AG09319 (cell line): ENCODE results near the gene KRT7.

Source experiments
- DNase-seq: peaks from one replicate; pipeline ENCODE4 v3.0.0-alpha.2; 2010; ENCODE audit warnings: low read depth; ENCODE audit errors: extremely low read depth
- TF ChIP-seq, protein P1 (sequence below): IDR thresholded peaks from 2 replicates; pipeline ENCODE4 v1.5.1; 2011; ENCODE audit warnings: low read depth, mild to moderate bottlenecking, inconsistent platforms, low read length, moderate library complexity

The KRT7 gene

DNA sequence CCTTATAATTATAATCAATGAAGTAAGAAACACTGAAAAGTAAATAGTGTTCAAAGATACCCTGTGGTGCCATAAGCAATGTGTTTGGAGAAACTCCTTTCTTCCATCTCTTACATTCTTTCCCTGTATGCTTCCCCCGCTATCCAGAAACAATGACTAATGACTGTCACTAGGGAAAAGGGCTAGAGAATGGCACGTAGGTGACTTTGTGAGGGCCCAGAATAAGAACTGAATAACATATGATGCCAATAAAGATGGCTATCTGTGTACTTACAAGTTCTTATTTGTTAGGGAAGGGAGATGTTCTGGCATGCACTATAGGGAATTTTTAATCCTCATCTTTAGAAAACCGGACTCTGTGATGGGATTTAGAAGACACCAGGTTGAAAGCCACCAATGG is 4.7 kb upstream of the KRT7 start:
- no peak for DNase-seq
- TF ChIP-seq, protein P1, sequence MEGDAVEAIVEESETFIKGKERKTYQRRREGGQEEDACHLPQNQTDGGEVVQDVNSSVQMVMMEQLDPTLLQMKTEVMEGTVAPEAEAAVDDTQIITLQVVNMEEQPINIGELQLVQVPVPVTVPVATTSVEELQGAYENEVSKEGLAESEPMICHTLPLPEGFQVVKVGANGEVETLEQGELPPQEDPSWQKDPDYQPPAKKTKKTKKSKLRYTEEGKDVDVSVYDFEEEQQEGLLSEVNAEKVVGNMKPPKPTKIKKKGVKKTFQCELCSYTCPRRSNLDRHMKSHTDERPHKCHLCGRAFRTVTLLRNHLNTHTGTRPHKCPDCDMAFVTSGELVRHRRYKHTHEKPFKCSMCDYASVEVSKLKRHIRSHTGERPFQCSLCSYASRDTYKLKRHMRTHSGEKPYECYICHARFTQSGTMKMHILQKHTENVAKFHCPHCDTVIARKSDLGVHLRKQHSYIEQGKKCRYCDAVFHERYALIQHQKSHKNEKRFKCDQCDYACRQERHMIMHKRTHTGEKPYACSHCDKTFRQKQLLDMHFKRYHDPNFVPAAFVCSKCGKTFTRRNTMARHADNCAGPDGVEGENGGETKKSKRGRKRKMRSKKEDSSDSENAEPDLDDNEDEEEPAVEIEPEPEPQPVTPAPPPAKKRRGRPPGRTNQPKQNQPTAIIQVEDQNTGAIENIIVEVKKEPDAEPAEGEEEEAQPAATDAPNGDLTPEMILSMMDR: no peak

DNA sequence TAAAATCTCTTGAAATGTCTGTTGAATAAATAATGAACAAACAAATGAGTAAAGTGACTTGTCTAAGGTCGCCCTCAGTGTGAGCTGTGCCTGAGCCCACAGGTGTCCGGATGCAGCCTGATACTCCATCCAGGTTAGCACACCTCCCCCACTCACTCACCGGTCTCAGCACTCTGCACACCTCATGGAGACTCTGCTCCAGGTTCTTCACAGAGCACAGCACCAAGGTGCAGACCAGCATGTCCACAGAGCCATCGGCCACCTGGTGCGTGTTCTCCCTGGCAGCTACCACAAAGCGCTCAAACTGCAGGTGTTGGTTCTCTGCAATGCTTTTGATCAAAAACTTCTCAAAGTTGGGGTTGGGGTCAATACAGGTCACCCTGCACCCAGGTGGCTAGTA is 4.1 kb upstream of the KRT7 start:
- no peak for DNase-seq

DNA sequence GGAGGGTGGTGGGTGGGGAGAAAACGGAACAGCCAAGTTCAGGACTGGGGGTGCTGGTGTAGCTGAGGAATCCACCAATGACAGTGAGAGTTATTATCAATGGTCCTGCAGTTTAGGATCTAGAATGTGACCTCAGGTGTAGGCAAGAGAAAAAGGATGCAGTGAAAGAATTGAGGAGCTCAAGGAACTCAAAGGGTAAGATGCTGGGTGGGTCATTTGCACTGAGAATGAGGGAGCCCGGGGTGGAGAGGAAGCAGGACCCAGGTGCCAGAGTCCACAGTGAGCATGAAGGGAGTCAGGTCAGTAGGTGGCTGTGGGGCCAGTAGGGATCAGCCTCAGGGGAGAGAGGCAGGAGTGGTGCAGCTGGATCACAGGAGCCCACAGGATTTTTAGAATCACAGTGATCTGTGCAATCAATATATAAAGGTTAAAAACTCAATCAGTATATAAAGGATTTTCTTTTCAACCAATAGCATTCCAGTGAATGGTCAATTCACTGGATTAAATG is 3.2 kb upstream of the KRT7 start:
- no peak for DNase-seq
- TF ChIP-seq, protein P1: no peak

More for the DNA sequence above, 4.1 kb upstream of the KRT7 start:
- TF ChIP-seq, protein P1: no peak

DNA sequence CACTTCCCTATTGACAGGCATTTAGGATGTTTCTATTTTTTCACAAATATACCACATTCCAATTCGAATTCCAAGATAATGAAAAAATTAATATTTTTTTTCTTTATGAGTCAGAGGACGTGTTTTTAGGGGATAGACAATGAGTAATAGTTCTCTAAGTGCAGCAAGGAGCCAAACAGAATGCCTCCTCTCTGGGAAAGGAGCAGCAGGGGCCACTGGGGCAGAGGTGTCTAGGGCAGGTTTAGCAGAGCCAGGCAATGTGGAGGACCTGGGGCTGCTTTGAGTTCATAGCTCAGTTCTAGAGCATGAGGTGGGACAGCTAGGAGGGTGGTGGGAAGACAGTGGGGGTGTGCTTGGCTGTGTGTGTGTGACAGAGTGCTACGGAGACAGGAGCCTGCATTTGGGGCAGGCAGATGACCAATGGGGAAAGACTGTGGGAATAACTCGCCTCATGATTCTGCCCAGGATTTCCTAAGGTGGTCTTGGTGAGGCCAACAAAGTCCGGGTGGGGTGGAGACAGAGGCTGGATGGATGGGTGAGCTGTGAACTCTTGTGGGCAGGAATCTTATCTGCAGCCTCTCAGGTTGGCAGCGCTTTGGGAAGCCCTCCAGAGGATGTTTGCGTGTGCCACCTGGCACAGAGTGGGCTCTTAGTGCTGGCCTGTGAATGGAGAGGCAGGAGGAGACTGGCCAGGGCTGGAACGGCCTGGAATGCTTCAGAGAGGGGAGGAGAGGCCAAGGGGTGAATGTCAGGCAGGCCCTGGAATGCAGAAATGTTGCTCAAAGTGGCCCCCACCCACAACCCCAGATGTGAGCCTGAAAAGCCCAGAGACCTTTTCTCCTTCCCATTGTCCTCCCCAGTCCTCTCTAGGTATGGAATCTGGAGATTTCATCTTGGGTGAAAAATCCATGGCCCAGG is 2.4 kb upstream of the KRT7 start:
- TF ChIP-seq, protein P1: no peak
- no peak for DNase-seq

DNA sequence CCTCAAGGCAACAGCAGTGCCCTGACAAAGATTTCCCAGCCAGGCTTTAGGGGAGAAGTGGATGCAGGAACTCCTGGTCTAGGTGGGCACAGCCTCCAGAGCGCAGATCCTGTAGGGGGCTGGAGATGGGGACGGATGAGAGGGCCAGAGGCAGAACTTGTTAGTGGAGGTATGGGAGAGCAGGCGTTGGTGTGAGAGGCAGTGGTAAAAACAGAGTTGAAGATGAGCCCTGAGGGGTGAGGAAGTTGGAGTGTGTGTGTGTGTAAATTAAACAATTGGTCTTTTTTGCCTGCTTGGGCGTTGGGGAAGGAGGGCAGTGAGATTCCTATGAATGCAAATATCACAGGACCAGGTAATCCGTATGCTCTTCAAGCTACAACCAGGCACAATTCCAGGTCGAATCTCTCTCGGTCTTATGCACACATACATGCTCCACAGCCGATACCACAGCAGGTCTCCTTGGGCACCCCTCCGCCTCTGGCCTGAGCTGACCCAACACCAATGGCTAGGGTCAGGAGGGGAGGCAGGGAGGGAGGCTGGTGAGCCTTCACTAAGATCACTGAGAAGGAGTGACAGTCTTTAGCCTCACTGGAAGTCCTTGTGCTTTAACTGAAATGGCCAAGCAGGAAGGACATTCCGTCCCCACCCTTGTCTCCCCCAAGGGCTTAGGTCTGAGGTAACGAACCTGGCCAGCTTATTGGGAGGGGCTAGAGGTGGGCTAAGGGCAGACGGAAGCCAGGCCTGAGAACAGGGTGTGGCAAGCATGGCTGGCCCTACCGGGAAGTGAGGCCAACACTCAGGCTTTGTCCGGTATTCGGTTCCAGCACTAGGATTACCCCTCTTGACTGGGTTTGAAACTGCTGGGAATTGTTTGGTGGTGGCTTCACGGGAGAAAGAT is 1.5 kb upstream of the KRT7 start:
- TF ChIP-seq, protein P1: no peak
- DNase-seq: no peak

DNA sequence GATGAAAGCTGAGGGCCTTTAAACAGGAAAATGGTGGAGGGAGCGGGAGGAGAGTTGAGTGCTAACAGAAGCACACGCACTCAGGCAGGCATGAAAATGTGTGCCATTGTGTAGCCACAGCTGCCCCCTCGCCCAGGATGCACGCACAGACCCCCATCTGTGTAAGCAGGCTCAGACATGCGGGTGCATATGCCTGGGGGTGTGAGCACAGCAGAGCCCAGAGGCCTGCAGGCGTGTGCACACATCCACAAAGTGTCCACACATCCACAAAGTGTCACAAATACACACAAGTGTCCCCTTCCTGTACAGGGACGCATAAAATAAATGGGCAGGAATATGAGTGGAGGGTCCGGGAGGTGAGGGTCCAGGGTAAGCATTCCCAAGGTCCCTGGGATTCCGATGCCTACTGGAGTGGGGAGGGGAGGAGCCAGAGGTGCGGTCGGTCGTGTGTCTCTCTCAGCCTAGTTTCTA is 805 bp upstream of the KRT7 start:
- TF ChIP-seq, protein P1: no peak

More for the DNA sequence above, 805 bp upstream of the KRT7 start:
- DNase-seq: no peak
